Skeletal muscle satellite cell (primary cell): ENCODE data around the gene RAD1.

Experiments used
- H3K27me3 ChIP-seq: 2 replicates; pipeline ENCODE4 v1.7.0; 2013; ENCODE audit warnings: low read length; ENCODE audit not compliant: control insufficient read depth, insufficient read depth
- H3K36me3 ChIP-seq: 2 replicates; pipeline ENCODE4 v1.7.0; 2013; ENCODE audit warnings: mild to moderate bottlenecking, control low read depth, low read length; ENCODE audit not compliant: insufficient read depth
- H3K4me1 ChIP-seq: 2 replicates; pipeline ENCODE4 v1.7.0; 2013; ENCODE audit warnings: low read length; ENCODE audit not compliant: control insufficient read depth, insufficient read depth
- H3K4me2 ChIP-seq: 2 replicates; pipeline ENCODE4 v1.7.0; 2013; ENCODE audit warnings: mild to moderate bottlenecking, low read length
- H3K4me3 ChIP-seq: 2 replicates; pipeline ENCODE4 v1.7.0; 2013; ENCODE audit warnings: low read length
- H3K9ac ChIP-seq: 2 replicates; pipeline ENCODE4 v1.7.0; 2013; ENCODE audit warnings: mild to moderate bottlenecking, low read depth, low read length, moderate library complexity
- H3K9me3 ChIP-seq: replicated peaks from 2 replicates; pipeline ENCODE4 v1.7.0; 2013; ENCODE audit warnings: mild to moderate bottlenecking, control low read depth, low read length

Gene RAD1

DNA sequence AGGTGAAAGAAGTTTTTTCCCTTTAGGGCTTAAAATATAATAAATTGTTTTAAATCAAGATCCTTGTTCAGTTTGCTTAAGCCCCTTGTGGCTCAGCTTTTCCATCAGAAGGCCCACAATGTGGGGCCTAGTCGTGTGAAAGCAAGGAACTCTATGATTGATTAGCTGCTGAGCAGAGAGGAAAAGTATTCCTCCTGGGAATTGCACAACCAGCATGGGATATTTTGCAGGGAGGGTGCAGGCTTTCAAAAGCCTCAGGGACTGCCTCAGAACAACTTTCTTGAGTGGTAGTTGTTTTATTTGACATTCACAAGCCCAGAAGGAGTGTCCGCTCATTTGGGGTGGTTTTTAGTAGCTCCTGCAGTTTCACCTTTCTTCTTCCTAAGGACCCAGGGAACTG, 56.5 kb downstream of the RAD1 start:
- Histone ChIP-seq H3K4me1 (peaks cover 9% of the 10 kb centered on the region), H3K4me3 (no peak overlapping the region), H3K9me3 (no peaks in the 10 kb centered on the region), H3K36me3 (no peaks in the 10 kb centered on the region), H3K4me2 (no peak overlapping the region), H3K9ac (no peak overlapping the region), H3K27me3 (no peaks in the 10 kb centered on the region)

DNA sequence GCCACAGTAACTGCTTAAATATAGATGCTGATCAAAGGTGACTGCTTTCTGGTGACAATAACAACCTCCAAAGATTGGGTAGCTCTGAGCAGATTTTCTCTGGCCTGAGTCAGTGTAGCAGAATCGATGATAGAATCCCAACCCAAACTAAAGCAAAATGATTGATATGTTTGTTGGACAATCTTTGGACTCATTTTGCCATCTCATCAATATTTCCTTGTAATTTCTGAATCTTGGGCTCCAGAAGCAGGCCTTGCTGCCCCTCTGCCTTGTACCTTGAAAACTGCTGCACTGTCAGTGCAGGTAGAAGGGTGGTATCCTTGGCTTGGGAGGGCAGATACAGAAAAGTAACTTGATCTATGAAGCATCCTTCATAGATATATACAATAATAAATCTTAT, 57.4 kb downstream of the RAD1 start:
- H3K27me3 ChIP-seq: no peaks in the 10 kb centered on the region
- H3K4me2 ChIP-seq: no peak overlapping the region
- H3K9me3 ChIP-seq: no peaks in the 10 kb centered on the region
- no peaks in the 10 kb centered on the region for H3K36me3 ChIP-seq
- no peak overlapping the region for H3K4me3 ChIP-seq
- peaks cover 9% of the 10 kb centered on the region for H3K4me1 ChIP-seq
- H3K9ac ChIP-seq: no peak overlapping the region

DNA sequence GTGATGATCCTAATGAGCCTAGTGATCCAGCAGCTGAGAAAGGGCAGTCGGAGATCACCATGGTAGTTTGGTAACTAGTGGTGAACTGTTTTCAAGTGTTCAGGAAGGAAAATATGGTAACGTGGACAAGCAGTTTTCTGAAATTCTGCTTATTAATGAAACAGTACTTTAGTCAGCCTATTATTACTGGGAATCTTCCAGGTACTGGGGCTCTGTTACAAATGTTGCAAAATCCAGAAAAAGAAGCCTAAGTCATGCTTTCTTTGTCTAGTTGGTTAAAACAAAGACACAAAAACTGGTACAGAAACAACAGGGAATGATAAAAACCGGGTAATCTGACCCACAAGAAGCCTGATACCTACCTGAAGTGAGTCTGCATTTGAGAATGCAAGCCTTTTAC, 58.1 kb downstream of the RAD1 start:
- H3K9me3 ChIP-seq: no peaks in the 10 kb centered on the region
- no peak overlapping the region for H3K9ac ChIP-seq
- H3K4me1 ChIP-seq: peaks cover 9% of the 10 kb centered on the region
- H3K4me3 ChIP-seq: no peak overlapping the region
- no peaks in the 10 kb centered on the region for H3K27me3 ChIP-seq
- H3K4me2 ChIP-seq: no peak overlapping the region
- H3K36me3 ChIP-seq: no peaks in the 10 kb centered on the region
